ENCODE data around the gene LHFPL6. TPM values are rescaled to one million over a fixed set of nuclear protein-coding genes. Genes with fewer than 3 reads are reported as not detected.

Gene LHFPL6
- total and polyA plus RNA-seq, 2 experiments from 2014 or later, result 7.8 to 9.5 TPM

GRCh38 chr13:39448834-39449233 is 154.2 kb downstream of the LHFPL6 start:
- no peak for ATAC-seq

More at GRCh38 chr13:39448834-39449233, 154.2 kb downstream of the LHFPL6 start:
- Mint-ChIP-seq H3K27me3 (ENCODE audit: insufficient read depth, low read depth, poor library complexity) (no peaks in the 10 kb centered on the region), H3K4me3 (no peak overlapping the region), H3K9me3 (no peaks in the 10 kb centered on the region), H3K27ac (no peak overlapping the region), H3K36me3 (ENCODE audit: low read depth) (no peaks in the 10 kb centered on the region), H3K4me1 (peaks cover 13% of the 10 kb centered on the region; the same call in 2 of the 3 replicates)
- Histone ChIP-seq H3K9me2 (ENCODE audit: insufficient read depth) (peaks cover 6% of the 10 kb centered on the region; the same call in 1 of the 2 replicates), H3K4me1 (ENCODE audit: insufficient read depth) (peaks cover 8% of the 10 kb centered on the region; the same call in 1 of the 2 replicates), H3K79me2 (replicated peaks; ENCODE audit: insufficient read depth) (no peaks in the 10 kb centered on the region), H3K4me2 (no peak overlapping the region), H3F3A (replicated peaks; ENCODE audit: low read depth) (no peaks in the 10 kb centered on the region), H3K27ac (ENCODE audit: low read depth) (no peak overlapping the region), H3K4me3 (no peak overlapping the region), H2AFZ (no peak overlapping the region), H3K36me3 (ENCODE audit: insufficient read depth) (no peaks in the 10 kb centered on the region), H4K20me1 (replicated peaks; ENCODE audit: insufficient read depth) (no peaks in the 10 kb centered on the region), H3K27me3 (ENCODE audit: insufficient read depth) (no peaks in the 10 kb centered on the region)
- DNase-seq (ENCODE audit: low spot score), result no peak
- TF ChIP-seq EZH2phosphoT487 (IDR thresholded peaks at IDR 0.05; ENCODE audit: unreplicated experiment) (no peak), CREB1 (CRISPR knock-in tag; IDR thresholded peaks at IDR 0.05; ENCODE audit: low read depth) (no peak), JUNB (IDR thresholded peaks at IDR 0.05; ENCODE audit: unreplicated experiment) (no peak), ZNF114 (CRISPR knock-in tag; IDR thresholded peaks at IDR 0.05) (no peak), ZNF462 (CRISPR knock-in tag; IDR thresholded peaks at IDR 0.05) (no peak), STAT1 (IDR thresholded peaks at IDR 0.05; ENCODE audit: unreplicated experiment) (no peak), EZH2 (IDR thresholded peaks at IDR 0.05; ENCODE audit: low read depth, unreplicated experiment) (no peak), NANOG (IDR thresholded peaks at IDR 0.05; ENCODE audit: borderline replicate concordance) (no peak), POLR2AphosphoS5 (IDR thresholded peaks at IDR 0.05; ENCODE audit: low read depth) (no peak), ZNF331 (CRISPR knock-in tag; IDR thresholded peaks at IDR 0.05; ENCODE audit: low read depth) (no peak)
- TF ChIP-seq, protein P1, sequence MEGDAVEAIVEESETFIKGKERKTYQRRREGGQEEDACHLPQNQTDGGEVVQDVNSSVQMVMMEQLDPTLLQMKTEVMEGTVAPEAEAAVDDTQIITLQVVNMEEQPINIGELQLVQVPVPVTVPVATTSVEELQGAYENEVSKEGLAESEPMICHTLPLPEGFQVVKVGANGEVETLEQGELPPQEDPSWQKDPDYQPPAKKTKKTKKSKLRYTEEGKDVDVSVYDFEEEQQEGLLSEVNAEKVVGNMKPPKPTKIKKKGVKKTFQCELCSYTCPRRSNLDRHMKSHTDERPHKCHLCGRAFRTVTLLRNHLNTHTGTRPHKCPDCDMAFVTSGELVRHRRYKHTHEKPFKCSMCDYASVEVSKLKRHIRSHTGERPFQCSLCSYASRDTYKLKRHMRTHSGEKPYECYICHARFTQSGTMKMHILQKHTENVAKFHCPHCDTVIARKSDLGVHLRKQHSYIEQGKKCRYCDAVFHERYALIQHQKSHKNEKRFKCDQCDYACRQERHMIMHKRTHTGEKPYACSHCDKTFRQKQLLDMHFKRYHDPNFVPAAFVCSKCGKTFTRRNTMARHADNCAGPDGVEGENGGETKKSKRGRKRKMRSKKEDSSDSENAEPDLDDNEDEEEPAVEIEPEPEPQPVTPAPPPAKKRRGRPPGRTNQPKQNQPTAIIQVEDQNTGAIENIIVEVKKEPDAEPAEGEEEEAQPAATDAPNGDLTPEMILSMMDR (conservative IDR thresholded peaks at IDR 0.05; ENCODE audit: low read depth in 2 of 2), result no peak
- TF ChIP-seq, protein P2, sequence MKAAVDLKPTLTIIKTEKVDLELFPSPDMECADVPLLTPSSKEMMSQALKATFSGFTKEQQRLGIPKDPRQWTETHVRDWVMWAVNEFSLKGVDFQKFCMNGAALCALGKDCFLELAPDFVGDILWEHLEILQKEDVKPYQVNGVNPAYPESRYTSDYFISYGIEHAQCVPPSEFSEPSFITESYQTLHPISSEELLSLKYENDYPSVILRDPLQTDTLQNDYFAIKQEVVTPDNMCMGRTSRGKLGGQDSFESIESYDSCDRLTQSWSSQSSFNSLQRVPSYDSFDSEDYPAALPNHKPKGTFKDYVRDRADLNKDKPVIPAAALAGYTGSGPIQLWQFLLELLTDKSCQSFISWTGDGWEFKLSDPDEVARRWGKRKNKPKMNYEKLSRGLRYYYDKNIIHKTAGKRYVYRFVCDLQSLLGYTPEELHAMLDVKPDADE (IDR thresholded peaks at IDR 0.05), result no peak
- TF ChIP-seq, protein P3, sequence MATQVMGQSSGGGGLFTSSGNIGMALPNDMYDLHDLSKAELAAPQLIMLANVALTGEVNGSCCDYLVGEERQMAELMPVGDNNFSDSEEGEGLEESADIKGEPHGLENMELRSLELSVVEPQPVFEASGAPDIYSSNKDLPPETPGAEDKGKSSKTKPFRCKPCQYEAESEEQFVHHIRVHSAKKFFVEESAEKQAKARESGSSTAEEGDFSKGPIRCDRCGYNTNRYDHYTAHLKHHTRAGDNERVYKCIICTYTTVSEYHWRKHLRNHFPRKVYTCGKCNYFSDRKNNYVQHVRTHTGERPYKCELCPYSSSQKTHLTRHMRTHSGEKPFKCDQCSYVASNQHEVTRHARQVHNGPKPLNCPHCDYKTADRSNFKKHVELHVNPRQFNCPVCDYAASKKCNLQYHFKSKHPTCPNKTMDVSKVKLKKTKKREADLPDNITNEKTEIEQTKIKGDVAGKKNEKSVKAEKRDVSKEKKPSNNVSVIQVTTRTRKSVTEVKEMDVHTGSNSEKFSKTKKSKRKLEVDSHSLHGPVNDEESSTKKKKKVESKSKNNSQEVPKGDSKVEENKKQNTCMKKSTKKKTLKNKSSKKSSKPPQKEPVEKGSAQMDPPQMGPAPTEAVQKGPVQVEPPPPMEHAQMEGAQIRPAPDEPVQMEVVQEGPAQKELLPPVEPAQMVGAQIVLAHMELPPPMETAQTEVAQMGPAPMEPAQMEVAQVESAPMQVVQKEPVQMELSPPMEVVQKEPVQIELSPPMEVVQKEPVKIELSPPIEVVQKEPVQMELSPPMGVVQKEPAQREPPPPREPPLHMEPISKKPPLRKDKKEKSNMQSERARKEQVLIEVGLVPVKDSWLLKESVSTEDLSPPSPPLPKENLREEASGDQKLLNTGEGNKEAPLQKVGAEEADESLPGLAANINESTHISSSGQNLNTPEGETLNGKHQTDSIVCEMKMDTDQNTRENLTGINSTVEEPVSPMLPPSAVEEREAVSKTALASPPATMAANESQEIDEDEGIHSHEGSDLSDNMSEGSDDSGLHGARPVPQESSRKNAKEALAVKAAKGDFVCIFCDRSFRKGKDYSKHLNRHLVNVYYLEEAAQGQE (IDR thresholded peaks at IDR 0.05; ENCODE audit: unreplicated experiment), result no peak

Data from GM23338 (cell line).